Measurements from ENCODE around the gene CA10. TPM values are rescaled to one million over a fixed set of nuclear protein-coding genes. Genes with fewer than 3 reads are reported as not detected.

The CA10 gene
- total RNA-seq, 1 donor from 2014 or later, result 0.20 TPM

- no peak overlapping the region for H3K27ac Mint-ChIP-seq
- no peaks in the 10 kb centered on the region for H3K9me3 Mint-ChIP-seq
- no peak for DNase-seq (ENCODE audit: low spot score in 2 of 2, unreplicated experiment in 2 of 2)
- no peaks in the 10 kb centered on the region for H3K36me3 Mint-ChIP-seq
- peaks cover 75% of the 10 kb centered on the region for H3K27me3 Mint-ChIP-seq (ENCODE audit: low read depth)
- TF ChIP-seq CTCF (IDR thresholded peaks at IDR 0.05; ENCODE audit: unreplicated experiment), result no peak
- H3K4me3 Mint-ChIP-seq, result no peak overlapping the region
- H3K4me1 Mint-ChIP-seq, result peaks cover 4% of the 10 kb centered on the region
These were observed 448.6 kb downstream of the CA10 start for GRCh38 chr17:51709694-51710633.

- no peaks in the 10 kb centered on the region for H3K9me3 Mint-ChIP-seq
- no peaks in the 10 kb centered on the region for H3K36me3 Mint-ChIP-seq
- peaks cover 7% of the 10 kb centered on the region for H3K4me1 Mint-ChIP-seq
- no peak for DNase-seq (ENCODE audit: low spot score in 2 of 2, unreplicated experiment in 2 of 2)
- peaks cover 50% of the 10 kb centered on the region for H3K27me3 Mint-ChIP-seq (ENCODE audit: low read depth)
- TF ChIP-seq CTCF (IDR thresholded peaks at IDR 0.05; ENCODE audit: unreplicated experiment), result no peak
- no peak overlapping the region for H3K4me3 Mint-ChIP-seq
- H3K27ac Mint-ChIP-seq, result no peak overlapping the region
These were observed 451.3 kb downstream of the CA10 start for GRCh38 chr17:51707216-51707615.

- H3K36me3 Mint-ChIP-seq, result no peaks in the 10 kb centered on the region
- peaks cover 39% of the 10 kb centered on the region for H3K27me3 Mint-ChIP-seq (ENCODE audit: low read depth)
- peaks cover 13% of the 10 kb centered on the region for H3K4me1 Mint-ChIP-seq
- TF ChIP-seq CTCF (IDR thresholded peaks at IDR 0.05; ENCODE audit: unreplicated experiment), result no peak
- H3K27ac Mint-ChIP-seq, result no peak overlapping the region
- DNase-seq (ENCODE audit: low spot score in 2 of 2, unreplicated experiment in 2 of 2), result no peak
- no peaks in the 10 kb centered on the region for H3K9me3 Mint-ChIP-seq
- no peak overlapping the region for H3K4me3 Mint-ChIP-seq
These were observed 452.4 kb downstream of the CA10 start for GRCh38 chr17:51706093-51706492.

GRCh38 chr17:51703361-51704341, 454.9 kb downstream of the CA10 start:
- no peaks in the 10 kb centered on the region for H3K9me3 Mint-ChIP-seq
- H3K4me3 Mint-ChIP-seq, result no peak overlapping the region
- no peak for TF ChIP-seq CTCF (IDR thresholded peaks at IDR 0.05; ENCODE audit: unreplicated experiment)
- H3K36me3 Mint-ChIP-seq, result no peaks in the 10 kb centered on the region
- H3K4me1 Mint-ChIP-seq, result peaks cover 14% of the 10 kb centered on the region
- no peak overlapping the region for H3K27ac Mint-ChIP-seq
- H3K27me3 Mint-ChIP-seq (ENCODE audit: low read depth), result peaks cover 20% of the 10 kb centered on the region
- no peak for DNase-seq (ENCODE audit: low spot score in 2 of 2, unreplicated experiment in 2 of 2)

- peaks cover 21% of the 10 kb centered on the region for H3K27me3 Mint-ChIP-seq (ENCODE audit: low read depth)
- no peak for TF ChIP-seq CTCF (IDR thresholded peaks at IDR 0.05; ENCODE audit: unreplicated experiment)
- peaks cover 14% of the 10 kb centered on the region for H3K4me1 Mint-ChIP-seq
- no peak for DNase-seq (ENCODE audit: low spot score in 2 of 2, unreplicated experiment in 2 of 2)
- no peaks in the 10 kb centered on the region for H3K36me3 Mint-ChIP-seq
- H3K4me3 Mint-ChIP-seq, result no peak overlapping the region
- no peaks in the 10 kb centered on the region for H3K9me3 Mint-ChIP-seq
- no peak overlapping the region for H3K27ac Mint-ChIP-seq
These were observed 455.6 kb downstream of the CA10 start for GRCh38 chr17:51702963-51703360.

All from mesothelial cell of epicardium (in vitro differentiated cells).